Measurements from ENCODE around the gene MOB3B. TPM values are rescaled to one million over a fixed set of nuclear protein-coding genes. Genes with fewer than 3 reads are reported as not detected.

The MOB3B gene
- polyA plus RNA-seq, 1 donor: 27.3 TPM

DNA sequence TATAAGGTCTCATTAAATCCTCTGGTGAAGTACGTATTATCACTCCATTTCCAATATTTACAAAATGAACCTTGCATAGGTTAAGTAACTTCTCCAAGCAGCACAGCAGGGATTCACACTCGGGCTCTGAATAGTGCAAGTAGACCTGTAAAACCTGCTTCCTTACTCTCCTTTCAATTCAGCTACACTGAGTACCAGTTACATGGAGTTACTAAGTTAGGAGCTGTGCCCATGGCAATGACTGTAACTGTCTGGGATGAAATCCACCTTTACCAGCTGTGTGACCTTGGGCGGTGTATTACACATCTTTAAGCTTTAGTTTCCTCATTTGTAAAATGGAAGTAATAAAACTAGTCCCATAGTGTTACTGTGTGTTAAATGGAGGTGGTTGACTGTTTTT lies 15.9 kb upstream of the MOB3B start:
- DNase-seq: no peak

DNA sequence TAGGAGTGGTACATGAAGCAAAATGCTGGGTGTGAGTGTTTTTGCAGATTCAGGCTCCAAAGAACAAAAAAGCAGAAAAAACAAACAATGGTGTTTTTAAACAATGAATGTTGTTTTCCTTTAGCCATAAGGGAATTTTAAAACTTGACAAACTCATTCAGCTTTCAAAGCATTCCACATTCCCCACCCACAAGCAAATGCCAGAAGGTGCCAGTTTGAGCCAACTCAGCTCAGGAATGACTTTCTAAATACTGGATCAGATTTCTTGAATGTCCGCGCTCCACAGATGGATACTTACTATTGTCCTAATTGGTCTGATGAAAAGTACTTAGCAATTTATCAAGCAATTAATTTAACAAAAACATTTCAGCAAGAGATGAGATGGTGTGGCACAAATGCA lies 12.9 kb upstream of the MOB3B start:
- peak; percentile 26 for DNase-seq

DNA sequence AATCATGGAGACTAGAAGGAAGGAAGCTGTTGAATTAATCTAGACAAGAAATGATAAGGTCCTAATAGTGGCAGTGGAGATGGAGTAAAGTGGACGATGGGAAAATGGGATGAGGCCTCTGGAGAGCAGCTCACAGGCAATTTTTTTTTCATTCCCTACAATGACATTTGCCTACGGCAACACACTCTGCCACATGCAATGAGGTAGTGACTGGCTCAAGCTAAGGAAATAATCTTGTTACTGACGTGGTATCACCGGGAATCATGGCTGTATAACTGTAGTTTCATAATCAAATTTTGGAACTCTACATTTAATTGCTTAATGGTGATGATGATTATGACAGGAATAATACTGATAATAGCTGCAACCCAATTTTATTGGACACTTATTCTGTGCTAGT lies 12.1 kb upstream of the MOB3B start:
- DNase-seq: no peak

DNA sequence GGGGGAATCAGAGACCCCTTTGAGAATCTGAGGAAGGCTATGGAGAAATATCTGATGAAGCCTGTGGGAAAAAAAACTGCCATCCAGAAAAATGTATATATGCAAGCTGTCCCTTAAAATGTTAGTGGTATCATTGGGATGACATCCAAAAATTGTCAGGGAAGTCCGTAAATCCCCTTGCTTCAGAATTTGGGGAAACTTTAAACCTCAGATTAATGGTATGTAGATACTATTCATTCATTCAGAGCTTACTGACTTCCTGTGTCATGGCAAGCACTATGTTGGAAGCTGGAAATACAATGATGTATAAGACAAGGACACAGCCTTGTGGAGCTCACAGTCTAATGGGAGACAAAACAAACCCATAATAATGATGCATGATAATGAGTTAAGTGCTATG lies 10.9 kb upstream of the MOB3B start:
- no peak for DNase-seq

DNA sequence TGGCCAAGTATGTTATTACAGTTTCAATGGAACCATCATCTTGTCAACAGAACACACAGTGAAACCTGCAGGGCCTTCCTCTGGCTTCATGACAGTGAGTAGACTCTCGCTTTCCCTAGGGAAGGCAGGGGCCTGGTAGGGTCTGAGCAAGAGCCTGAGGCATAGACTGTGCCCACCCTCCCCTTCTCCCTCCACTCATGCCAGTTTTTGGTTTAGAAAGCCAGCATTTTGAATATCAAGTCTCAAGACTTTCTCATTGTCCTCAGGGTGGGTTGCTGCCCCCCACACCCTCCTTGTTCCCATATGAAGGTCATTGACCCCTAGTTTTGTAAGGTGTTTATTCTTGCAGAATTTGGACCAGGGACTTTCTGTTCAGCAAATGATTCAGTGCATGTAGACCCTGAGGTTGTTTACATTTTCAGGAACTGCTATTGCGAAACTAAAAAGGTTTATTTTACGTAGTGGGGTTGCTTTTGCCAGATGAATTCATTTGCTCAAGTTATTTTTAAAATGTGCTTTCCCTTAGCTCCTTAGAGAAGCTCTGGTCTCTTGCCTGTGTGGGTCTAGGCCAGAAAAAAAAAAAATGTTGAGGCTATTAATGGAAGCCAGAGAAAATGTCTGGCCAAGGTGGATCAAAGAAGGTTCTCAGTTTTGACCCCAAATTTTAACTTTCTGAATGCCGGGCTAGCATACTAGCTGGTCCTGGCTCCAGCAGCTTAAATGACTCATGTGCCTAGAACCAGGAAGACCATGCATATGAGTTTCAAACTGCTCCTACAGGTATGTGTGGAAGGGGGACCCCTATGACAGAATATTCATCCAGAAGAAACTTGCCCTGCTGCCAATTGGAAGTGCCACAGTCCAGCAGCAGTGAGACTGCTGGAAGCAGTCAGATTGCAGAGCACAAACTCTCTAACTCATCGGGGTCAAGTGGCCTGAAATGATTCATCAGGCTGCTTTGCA lies 10.1 kb upstream of the MOB3B start:
- DNase-seq: no peak

DNA sequence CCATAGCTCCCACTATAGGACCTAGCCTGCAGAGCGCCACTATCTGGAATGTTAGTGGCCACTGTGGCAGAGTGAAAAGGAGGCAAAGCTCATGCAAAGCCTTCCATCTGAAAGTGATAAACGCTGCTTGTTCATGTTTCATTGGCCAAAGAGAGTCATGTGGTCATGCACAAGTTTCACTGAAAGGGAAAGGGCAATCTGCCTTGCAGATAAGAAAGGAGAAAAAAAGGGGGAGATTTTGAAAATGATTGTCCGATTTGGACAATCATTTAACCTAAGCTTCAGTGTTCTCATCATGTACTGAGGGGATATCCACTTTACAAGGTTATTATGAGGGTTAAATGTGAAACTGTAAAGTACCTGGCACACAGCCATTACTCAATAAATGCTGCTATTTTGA lies 9.0 kb upstream of the MOB3B start:
- DNase-seq: no peak

DNA sequence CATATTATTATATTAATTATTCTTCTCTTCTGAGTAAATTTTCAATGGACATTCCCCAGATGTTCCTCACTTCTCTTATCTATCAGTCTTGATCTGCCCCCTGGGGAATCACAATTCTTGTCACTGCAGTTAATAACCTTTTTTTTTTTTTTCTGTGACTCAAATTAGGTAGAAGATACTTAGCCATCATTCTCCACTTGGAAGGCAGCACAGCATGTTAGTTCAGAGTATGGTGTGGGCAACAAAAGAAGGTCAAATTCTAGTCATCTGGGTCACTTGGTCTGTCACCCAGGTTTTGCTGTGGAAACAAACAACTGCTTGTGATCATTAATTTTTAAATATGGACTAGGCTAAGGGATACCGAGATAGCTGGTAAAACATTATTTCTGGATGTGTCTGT lies 8.1 kb upstream of the MOB3B start:
- DNase-seq: no peak

DNA sequence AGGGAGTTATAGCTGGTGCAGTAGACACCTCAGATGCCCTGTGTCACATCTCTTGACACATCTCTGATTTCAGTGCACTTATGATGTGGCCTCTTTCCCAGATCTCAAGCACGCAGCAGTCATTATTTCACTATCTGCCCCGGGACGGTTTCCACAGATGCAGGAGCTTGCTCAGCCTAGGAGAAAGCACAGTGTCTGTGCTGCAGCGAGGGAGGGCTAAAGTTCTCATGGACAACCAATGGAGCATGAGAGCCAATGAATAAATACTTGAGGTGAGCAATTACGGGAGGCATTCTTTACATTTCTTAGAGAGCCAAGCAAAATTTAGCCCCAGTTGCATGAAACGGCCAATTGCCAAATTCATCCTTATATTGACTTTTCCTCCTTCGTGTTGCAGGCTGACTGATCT lies 7.4 kb upstream of the MOB3B start:
- no peak for DNase-seq

DNA sequence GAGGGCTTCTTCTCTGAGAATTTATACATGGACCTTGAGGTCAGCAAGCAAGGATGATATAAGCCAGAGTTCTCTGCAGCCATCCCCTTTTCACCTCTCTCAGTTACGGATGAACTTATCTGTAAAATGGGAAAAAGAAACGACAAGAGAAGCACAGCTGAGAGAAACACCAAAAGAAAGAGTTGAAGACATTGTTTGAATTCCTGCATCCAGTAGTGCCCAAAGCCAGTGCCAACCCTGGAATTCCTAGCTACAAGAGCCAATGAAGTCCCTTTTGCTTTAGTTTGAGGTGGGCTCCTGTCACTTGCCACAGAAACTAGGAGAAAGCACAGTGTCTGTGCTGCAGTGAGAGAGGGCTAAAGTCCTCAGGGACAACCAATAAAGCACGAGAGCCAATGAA lies 6.6 kb upstream of the MOB3B start:
- DNase-seq: no peak

DNA sequence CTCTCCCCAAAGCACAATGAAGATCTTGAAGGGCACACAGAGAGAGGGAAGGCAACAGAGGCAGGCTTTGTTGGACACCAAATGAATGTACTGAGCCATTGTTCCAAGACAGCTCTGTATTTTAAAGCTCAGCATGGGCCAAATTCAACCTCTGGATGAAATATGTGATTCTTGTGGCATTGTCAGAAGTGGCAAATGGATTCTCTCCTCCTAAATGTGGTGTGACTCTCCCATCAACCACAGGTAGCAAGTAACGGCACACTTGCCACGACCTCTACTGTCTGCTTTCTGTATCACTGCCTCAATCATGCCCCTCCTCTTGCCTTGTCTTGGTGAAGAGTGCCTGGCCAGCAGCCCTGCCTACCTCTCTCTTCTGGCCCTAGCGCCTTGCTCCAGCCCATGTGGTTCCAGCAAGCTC lies 6.1 kb upstream of the MOB3B start:
- no peak for DNase-seq

DNA sequence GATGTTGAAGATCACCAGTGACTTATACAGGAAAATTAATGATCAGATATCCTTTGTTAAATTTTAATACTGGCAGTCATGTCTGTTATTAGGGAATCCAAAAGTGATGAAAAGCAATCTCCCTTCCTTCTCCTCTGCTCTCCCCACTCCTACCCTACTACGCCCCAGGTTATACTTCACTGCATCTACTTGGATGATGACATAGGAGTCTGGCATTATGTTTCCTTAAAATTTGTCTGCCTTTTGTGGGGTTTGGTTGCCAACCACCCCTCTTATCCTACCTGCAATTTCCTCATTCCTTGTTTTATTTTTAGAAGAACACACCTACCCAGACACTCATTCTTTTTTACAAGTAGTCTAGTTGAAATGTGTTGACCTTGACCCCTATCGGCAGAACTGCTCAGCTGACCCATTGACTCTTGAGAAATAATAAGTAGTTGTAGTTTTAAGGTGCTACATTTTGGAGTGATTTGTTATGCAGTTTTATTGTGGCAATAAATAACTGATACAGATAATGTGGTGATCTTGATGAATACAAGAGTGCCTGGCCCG lies 5.1 kb upstream of the MOB3B start:
- DNase-seq: no peak

DNA sequence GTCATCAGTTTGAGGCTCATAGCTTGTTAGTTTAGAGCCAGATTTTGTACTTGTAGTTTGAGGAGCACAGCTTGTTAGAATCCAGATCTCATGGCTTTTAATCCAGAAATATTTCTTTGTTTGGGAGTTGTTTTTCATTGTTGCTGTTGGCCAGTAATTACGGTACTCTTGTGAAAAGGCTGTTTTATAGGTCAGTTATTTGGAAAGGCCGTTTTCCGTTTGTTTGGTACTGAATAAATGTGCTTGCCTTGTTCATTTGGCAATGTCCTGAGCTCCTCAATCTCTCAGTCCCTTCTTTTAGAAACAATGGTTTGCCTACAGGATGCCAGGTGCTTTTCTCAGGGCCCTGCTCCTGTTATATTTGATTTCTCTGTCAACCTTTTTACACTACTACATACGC lies 4.5 kb upstream of the MOB3B start:
- DNase-seq: no peak

DNA sequence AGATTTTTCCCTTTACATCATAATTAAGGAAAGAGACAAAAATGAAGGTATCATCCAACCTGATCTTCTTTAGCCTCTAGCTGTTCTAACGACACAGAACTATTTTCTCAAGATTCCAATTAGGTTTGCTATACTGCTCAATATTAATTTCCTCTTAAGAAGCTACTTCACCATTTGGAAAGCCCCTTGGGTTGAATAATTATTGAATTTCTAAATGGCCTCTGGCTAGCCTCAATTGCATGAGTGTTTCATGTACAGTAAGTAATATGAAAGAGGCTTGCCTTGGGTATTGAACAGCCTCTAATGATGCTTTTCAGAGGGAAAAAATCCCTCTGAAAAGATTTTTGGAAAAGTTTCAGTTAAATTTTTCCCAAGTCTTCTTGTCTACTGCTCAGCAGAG lies 3.7 kb upstream of the MOB3B start:
- no peak for DNase-seq

DNA sequence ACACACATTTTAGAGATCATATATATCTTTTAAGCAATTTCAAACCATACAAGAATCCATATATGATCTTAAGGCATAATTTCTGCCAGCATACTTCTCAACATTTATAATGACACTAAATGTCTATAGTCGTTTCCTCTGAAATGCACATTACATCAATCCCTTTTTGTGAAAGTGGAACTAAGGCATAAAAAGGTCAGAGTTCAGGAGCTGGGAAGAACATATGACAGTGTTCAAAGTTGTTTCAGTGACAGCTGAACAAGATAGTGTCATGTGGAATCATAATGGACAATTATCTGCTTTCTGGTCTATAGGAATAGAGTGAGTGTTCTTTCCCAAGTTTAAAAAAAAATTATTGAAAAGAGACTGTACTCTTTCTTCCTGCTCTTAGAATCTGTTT lies 2.4 kb upstream of the MOB3B start:
- DNase-seq: no peak

DNA sequence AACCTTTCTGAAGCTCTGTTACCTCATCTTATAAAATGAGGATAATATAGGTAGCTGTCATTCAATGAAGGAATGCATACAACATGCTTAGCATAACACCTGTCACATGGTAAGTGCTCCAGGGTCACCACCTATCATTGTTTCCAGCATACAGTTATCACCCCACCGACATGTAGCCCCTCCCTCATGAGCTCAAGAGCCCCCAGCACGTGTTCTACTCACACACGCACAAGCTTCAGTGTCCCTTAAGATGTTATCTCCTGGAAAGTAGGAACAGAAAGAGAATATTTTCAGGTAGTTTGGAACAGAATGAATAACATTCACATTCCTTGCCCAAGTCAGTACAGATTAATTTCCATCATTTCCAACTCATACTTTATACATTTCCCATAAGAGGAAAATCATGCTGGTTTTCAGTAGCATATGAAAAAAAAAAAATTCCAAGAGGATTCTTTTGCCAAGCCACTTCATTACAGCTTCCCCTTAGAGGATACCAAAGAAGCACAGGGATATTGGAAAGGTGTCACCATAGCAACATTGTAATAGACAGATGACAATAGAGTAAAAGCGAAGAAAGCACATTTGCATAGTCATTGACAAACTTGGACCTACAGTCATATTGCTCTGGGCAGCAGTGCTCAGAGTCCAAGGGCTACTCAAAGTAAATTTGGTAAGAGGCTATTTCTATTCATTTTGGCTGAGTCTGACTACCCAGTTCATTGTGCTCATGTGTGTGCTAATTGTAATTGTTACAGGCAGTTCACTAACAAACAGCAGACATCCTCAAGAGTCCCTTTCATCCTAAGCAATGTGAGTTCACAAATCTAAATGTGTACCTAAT lies 1.5 kb upstream of the MOB3B start:
- DNase-seq: no peak

DNA sequence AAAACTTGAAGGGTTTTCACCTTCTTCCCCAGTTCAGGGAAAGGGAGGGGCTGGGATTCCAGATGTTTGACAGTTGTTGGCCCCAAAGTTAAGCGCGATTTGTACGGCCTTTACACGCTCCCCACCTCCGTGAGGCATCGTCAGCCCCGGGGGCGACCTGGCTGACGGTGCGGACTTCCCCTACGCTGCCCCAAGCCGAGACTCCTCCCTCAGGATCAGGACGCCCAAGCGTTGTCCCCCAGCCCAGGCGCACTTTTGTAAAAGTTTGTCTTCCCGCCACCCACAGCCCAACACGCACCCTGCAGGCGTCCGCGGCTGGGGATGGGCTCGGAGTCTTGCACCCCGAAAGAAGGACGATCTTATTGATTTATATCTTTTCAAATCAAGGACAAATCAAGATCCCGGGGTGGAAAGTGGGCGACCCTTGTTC lies 713 bp downstream of the MOB3B start:
- DNase-seq: peak; percentile 65

DNA sequence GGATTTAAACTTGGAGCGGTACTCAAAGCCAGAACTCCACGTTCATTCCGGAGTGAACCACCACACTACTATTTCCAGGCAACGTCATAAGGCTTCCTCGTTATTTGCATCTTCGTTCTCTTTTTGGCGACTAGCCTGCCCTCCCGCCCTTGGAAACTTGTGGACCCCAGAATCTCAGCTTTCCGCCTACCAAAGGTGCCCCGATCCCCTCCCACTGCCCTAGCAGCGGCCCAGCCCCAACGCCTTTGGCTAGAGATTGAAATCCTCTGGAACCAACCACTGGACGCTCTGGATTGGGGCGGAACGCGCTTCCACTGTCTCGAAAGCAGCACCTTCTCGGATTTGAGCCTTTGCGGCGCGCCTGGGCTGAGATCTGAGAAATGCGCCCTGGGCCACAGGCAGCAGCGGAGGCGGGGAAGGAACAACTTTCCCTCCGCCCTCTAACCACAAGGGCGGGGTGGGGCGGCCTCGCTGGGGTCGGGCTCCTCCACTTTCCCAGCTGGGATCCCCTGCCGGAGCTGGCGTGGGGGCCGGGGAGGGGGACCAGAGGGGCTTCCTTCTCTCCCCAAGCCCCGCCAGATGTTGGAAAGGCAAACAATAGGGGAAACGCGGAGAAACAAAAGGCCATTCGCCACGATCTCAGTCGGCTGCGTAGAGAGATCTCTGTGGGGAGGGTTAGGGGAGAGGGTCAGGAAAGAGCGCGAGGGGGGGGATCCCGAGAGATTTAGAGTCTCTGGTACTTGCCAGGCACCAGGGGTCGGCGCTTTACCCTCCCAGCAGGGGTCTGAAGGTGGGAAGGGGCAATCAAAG lies 1.3 kb downstream of the MOB3B start:
- DNase-seq: peak; percentile 70

DNA sequence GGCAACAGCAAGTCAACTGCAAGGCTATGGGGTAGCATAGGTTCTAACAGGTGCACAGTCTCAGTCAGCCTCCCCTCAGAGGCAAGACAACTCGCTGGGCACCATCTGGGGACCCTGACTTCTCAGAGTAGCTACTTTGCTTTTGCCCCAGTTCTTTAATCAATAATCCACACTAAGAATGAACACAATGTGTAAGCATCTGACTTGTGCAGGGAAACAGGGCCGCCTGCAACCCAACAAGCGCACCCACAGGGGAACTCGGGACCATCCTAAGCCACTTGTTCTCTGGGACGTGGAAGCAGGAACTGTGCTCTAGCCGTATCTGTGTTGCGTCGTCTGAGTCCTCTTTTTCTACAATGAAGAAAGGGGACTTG lies 1.9 kb downstream of the MOB3B start:
- DNase-seq: no peak

DNA sequence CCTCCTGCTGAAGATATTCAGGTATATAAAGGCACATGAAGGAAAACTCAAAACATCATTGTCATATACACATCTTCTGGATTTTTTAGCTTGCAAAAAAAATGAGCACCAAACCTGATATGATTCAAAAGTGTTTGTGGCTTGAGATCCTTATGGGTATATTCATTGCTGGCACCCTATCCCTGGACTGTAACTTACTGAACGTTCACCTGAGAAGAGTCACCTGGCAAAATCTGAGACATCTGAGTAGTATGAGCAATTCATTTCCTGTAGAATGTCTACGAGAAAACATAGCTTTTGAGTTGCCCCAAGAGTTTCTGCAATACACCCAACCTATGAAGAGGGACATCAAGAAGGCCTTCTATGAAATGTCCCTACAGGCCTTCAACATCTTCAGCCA lies 5.4 kb downstream of the MOB3B start, which contains the start of gene IFNK:
Gene IFNK (plus strand): TSS at position 55 of the 400 bp plus-strand sequence. CDS start 47 bp downstream, at position 102.
- DNase-seq: no peak

DNA sequence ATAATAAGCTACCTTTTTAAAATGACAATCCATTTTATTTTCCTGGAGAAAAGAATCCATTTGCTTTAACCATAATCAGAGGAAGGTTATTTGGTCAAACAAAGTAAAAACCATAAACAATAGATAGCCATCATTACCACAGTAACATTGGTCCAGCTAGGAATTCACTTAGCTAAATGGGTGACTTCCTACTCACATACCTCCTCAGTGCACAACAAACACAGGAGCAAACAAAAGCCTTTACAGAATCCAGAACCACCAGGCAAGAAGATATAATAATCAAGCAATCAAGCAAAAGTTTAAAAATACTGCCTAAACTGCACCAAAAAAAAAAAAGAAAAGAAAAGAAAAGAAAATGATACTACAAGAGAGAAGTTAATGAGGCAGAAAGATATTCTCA lies 6.5 kb downstream of the MOB3B start:
- DNase-seq: no peak

DNA sequence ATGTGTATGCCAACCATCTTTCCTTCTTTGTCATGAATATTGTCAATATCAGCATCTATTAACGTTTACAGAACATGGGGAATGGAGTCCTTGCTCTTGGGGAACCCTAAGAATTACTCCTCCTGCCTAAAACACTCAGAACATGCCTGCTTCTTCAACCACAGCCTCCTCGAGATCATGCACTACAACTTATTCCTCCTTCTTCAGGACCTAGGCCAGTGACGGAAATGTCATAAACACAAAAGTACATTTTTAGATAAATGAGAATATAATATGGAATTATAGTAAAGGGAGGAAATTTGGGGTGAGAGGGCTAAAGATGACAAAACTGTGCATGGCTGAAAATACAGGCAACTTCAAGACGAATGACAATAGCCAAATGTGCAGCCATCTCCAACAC lies 8.6 kb downstream of the MOB3B start:
- no peak for DNase-seq

All from left kidney (tissue), 2 donors.